ENCODE data around the gene BMP15.

GRCh38 chrX:50865311-50865710 lies 45.2 kb upstream of the BMP15 start:
- TF ChIP-seq CTCF (IDR thresholded peaks at IDR 0.05) (no peak), POLR2A (IDR thresholded peaks at IDR 0.05) (no peak)
